22Rv1 (cell line): Measurements from ENCODE around the gene KCNA10.

Source experiments
- ZFX ChIP-seq: fragments of 450-650 bp; IDR thresholded peaks from 2 replicates; pipeline ENCODE4 v1.6.1; 2017; ENCODE audit warnings: antibody characterized with exemption, borderline replicate concordance
- TF ChIP-seq, protein P1 (sequence below): fragments of 450-650 bp; IDR thresholded peaks from 2 replicates; pipeline ENCODE4 v1.5.1; 2017; ENCODE audit warnings: mild to moderate bottlenecking

DNA sequence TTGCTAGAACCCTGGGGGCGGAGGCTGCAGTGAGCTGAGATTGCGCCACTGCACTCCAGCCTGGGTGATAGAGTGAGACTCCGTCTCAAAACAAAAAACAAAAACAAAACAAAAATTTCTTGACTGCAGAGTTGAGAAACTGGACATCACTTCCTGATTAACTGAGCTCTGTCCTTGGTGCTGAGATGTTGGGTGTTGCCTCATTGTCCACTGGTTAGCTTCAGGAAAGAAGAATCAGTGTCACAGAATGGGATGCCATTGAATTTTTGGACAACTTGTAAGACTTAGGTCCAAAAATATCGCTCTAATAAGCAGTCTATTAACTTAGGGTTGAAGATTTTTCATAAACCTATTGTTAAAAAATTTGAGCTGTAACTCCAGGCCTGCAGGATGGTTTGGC lies 23.8 kb upstream of the KCNA10 start:
- TF ChIP-seq, protein P1, sequence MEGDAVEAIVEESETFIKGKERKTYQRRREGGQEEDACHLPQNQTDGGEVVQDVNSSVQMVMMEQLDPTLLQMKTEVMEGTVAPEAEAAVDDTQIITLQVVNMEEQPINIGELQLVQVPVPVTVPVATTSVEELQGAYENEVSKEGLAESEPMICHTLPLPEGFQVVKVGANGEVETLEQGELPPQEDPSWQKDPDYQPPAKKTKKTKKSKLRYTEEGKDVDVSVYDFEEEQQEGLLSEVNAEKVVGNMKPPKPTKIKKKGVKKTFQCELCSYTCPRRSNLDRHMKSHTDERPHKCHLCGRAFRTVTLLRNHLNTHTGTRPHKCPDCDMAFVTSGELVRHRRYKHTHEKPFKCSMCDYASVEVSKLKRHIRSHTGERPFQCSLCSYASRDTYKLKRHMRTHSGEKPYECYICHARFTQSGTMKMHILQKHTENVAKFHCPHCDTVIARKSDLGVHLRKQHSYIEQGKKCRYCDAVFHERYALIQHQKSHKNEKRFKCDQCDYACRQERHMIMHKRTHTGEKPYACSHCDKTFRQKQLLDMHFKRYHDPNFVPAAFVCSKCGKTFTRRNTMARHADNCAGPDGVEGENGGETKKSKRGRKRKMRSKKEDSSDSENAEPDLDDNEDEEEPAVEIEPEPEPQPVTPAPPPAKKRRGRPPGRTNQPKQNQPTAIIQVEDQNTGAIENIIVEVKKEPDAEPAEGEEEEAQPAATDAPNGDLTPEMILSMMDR: no peak
- no peak for TF ChIP-seq ZFX
